Keratinocyte (primary cell): ENCODE results near the gene RERE. TPM values are rescaled to one million over a fixed set of nuclear protein-coding genes. Genes with fewer than 3 reads are reported as not detected.

Experiments
- DNase-seq: peaks from one replicate; pipeline ENCODE4 v3.0.0-alpha.2; 2011; ENCODE audit warnings: low read depth, missing footprints, low spot score
- FAIRE-seq: peaks from 2 replicates; lab custom pipeline; 2011; peaks lifted over from hg19 to GRCh38; lab: Jason Lieb, UNC
- H2AFZ ChIP-seq: 2 replicates; pipeline ENCODE4 v1.6.0; 2012; ENCODE audit warnings: low read length, control low read depth, inconsistent platforms; ENCODE audit not compliant: control insufficient read depth
- H3K27ac ChIP-seq: 2 replicates; pipeline ENCODE4 v1.5.1; 2011; ENCODE audit warnings: low read length; ENCODE audit not compliant: control insufficient read depth, insufficient read depth
- H3K27me3 ChIP-seq: 3 replicates; pipeline ENCODE4 v1.6.0; 2011; ENCODE audit warnings: low read length; ENCODE audit not compliant: control insufficient read depth, insufficient read depth; ENCODE audit errors: extremely low read depth
- H3K36me3 ChIP-seq, 2 experiments: 2 replicates in 1 of 2; 3 replicates in 1 of 2; pipeline ENCODE4 v1.5.1; 2011; ENCODE audit warnings: low read length in 2 of 2, mild to moderate bottlenecking in 1 of 2; ENCODE audit not compliant: control insufficient read depth in 2 of 2, insufficient read depth in 2 of 2; ENCODE audit errors: extremely low read depth in 1 of 2
- H3K4me1 ChIP-seq: 3 replicates; pipeline ENCODE4 v1.5.1; 2011; ENCODE audit warnings: low read length; ENCODE audit not compliant: control insufficient read depth, insufficient read depth; ENCODE audit errors: extremely low read depth
- H3K4me2 ChIP-seq: 3 replicates; pipeline ENCODE4 v1.6.0; 2011; ENCODE audit warnings: low read depth, low read length; ENCODE audit not compliant: control insufficient read depth, insufficient read depth; ENCODE audit errors: extremely low read depth
- H3K4me3 ChIP-seq, 3 experiments: fragments of 200-600 bp in 1 of 3; sonication (generic) in 1 of 3; 2 replicates in 2 of 3; 3 replicates in 1 of 3; pipeline ENCODE4 v1.5.1; 2011 to 2016; ENCODE audit warnings: low read length in 3 of 3, mild to moderate bottlenecking in 3 of 3, control low read depth in 2 of 3, inconsistent platforms in 1 of 3, low read depth in 1 of 3, mixed read lengths in 1 of 3, mixed run types in 1 of 3, moderate library complexity in 1 of 3; ENCODE audit not compliant: control insufficient read depth in 2 of 3, insufficient read depth in 2 of 3; ENCODE audit errors: extremely low read depth in 1 of 3
- H3K79me2 ChIP-seq: 2 replicates; pipeline ENCODE4 v1.6.0; 2012; ENCODE audit warnings: low read length; ENCODE audit not compliant: control insufficient read depth, insufficient read depth
- H3K9ac ChIP-seq: 3 replicates; pipeline ENCODE4 v1.6.0; 2011; ENCODE audit warnings: low read length; ENCODE audit not compliant: control insufficient read depth, insufficient read depth; ENCODE audit errors: extremely low read depth
- H3K9me1 ChIP-seq: 3 replicates; pipeline ENCODE4 v1.6.0; 2011; ENCODE audit warnings: low read length; ENCODE audit not compliant: control insufficient read depth, insufficient read depth; ENCODE audit errors: extremely low read depth
- H3K9me3 ChIP-seq: 2 replicates; pipeline ENCODE4 v1.5.1; 2012; ENCODE audit warnings: low read depth, low read length; ENCODE audit not compliant: control insufficient read depth
- H4K20me1 ChIP-seq: 3 replicates; pipeline ENCODE4 v1.6.0; 2011; ENCODE audit warnings: low read length; ENCODE audit not compliant: control insufficient read depth, insufficient read depth; ENCODE audit errors: extremely low read depth
- EZH2 ChIP-seq: IDR thresholded peaks from one replicate; pipeline ENCODE4 v1.6.1; 2012; ENCODE audit warnings: inconsistent platforms, mild to moderate bottlenecking, low read length, moderate library complexity
- dilution Hi-C: fragments of 300-500 bp; cut with MboI; formaldehyde crosslinking; loops from one replicate; pipeline ENCODE4 v1.7.0; 2020; ENCODE audit warnings: low sequenced_read_pairs; ENCODE audit not compliant: extremely low pct_ligation_motif_present
- polyA plus RNA-seq, 5 experiments: library from polyadenylated mRNA; depleted of rRNA in 3 of 5; stranded (reverse) in 3 of 5; stranded (forward) in 1 of 5; unstranded in 1 of 5; fragments of >200 nt; gene quantifications; 1 replicate in 1 of 5; 2 replicates in 3 of 5; 3 replicates in 1 of 5; pipeline versions ENCODE4 v1.2.1 to v1.2.3, GENCODE V29; 2011 to 2012; ENCODE audit warnings: missing spikeins in 2 of 5, low read depth in 1 of 5, low replicate concordance in 1 of 5
- TF ChIP-seq, protein P1 (sequence below), 3 experiments: IDR thresholded peaks in 1 of 3; conservative IDR thresholded peaks in 1 of 3; optimal IDR thresholded peaks in 1 of 3; 2 replicates in 2 of 3; 3 replicates in 1 of 3; pipeline versions ENCODE3 to v1.5.1; 2011; ENCODE audit warnings: low read length in 3 of 3, mild to moderate bottlenecking in 3 of 3, moderate library complexity in 2 of 3, control low read depth in 1 of 3, inconsistent platforms in 1 of 3; ENCODE audit not compliant: insufficient read depth in 2 of 3; ENCODE audit errors: extremely low read depth in 1 of 3

The RERE gene
- polyA plus RNA-seq, 1 donor (not counting 4 experiments of a cell fraction or from before 2014, with no cell fraction given): 3.8 TPM

DNA sequence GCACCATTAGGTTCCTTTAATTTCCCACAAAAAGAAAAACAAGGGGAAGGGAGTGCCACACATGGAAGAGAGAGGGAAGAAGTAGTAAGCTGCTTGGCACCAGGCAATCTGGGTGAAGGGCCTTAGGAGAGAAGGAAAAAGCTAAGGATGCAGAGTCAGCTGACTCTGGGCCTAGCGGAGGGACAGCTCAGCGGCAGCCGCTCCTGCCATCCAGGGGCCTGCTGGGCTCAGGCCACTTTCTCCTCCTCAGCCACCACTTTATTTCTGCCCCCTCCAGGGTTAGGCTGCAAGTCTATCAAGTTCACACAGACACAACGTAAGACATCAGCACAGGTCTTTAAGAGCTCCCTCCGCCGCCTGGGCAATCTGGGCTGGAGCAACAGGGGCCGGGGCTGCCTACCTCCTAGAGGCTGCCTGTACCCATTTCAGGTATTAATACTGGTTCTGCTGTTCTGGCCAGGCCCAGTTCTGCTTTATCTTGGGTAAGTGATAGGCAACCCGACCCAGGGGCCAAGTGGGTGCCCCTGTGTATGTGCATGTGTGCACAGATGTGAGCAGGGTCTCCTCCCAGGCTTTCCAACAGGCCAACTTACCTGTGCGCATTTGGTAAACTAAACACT lies 446.0 kb downstream of the RERE start:
- no peaks in the 10 kb centered on the region for H4K20me1 ChIP-seq

GRCh38 chr1:8370905-8371315 lies 446.5 kb downstream of the RERE start:
- Histone ChIP-seq H3K9ac (no peak overlapping the region), H3K27me3 (no peaks in the 10 kb centered on the region), H4K20me1 (no peaks in the 10 kb centered on the region), H3K4me3 (no peak overlapping the region), H3K9me1 (peaks cover 3% of the 10 kb centered on the region), H3K4me1 (peaks cover 14% of the 10 kb centered on the region), H2AFZ (no peak overlapping the region), H3K9me3 (no peaks in the 10 kb centered on the region), H3K36me3 (peaks cover 3 to 8% of the 10 kb centered on the region in 2 experiments), H3K79me2 (peaks cover 5% of the 10 kb centered on the region), H3K4me2 (no peak overlapping the region), H3K27ac (no peak overlapping the region)
- FAIRE-seq (no peak), DNase-seq (no peak)
- no peak for TF ChIP-seq EZH2
- TF ChIP-seq, protein P1, sequence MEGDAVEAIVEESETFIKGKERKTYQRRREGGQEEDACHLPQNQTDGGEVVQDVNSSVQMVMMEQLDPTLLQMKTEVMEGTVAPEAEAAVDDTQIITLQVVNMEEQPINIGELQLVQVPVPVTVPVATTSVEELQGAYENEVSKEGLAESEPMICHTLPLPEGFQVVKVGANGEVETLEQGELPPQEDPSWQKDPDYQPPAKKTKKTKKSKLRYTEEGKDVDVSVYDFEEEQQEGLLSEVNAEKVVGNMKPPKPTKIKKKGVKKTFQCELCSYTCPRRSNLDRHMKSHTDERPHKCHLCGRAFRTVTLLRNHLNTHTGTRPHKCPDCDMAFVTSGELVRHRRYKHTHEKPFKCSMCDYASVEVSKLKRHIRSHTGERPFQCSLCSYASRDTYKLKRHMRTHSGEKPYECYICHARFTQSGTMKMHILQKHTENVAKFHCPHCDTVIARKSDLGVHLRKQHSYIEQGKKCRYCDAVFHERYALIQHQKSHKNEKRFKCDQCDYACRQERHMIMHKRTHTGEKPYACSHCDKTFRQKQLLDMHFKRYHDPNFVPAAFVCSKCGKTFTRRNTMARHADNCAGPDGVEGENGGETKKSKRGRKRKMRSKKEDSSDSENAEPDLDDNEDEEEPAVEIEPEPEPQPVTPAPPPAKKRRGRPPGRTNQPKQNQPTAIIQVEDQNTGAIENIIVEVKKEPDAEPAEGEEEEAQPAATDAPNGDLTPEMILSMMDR (optimal IDR thresholded peaks at IDR 0.05 in 1 of 3, IDR thresholded peaks at IDR 0.05 in 1 of 3, conservative IDR thresholded peaks at IDR 0.05 in 1 of 3; ENCODE audit: extremely low read depth in 1 of 3, insufficient read depth in 2 of 3, low read length in 3 of 3): no peak
- dilution Hi-C loops: no loop called here

More for the DNA sequence above, 446.0 kb downstream of the RERE start:
- Histone ChIP-seq H3K9me1 (no peaks in the 10 kb centered on the region), H3K4me2 (no peak overlapping the region), H2AFZ (no peak overlapping the region), H3K27me3 (no peaks in the 10 kb centered on the region), H3K9ac (no peak overlapping the region), H3K79me2 (peaks cover 2% of the 10 kb centered on the region), H3K4me1 (peaks cover 14% of the 10 kb centered on the region), H3K9me3 (no peaks in the 10 kb centered on the region), H3K36me3 (peaks cover 3 to 6% of the 10 kb centered on the region in 2 experiments), H3K4me3 (no peak overlapping the region), H3K27ac (no peak overlapping the region)
- TF ChIP-seq, protein P1 (optimal IDR thresholded peaks at IDR 0.05 in 1 of 3, IDR thresholded peaks at IDR 0.05 in 1 of 3, conservative IDR thresholded peaks at IDR 0.05 in 1 of 3; ENCODE audit: extremely low read depth in 1 of 3, insufficient read depth in 2 of 3, low read length in 3 of 3): no peak
- TF ChIP-seq EZH2: no peak
- DNase-seq: no peak
- dilution Hi-C loops: no loop called here
- no peak for FAIRE-seq
